Prostate gland (tissue), 2 donors: Measurements from ENCODE around the gene INPP4B. TPM values are rescaled to one million over a fixed set of nuclear protein-coding genes. Genes with fewer than 3 reads are reported as not detected.

Experiments
- DNase-seq: peaks from one replicate; pipeline ENCODE4 v3.0.0-alpha.2; 2019; ENCODE audit warnings: low spot score
- H3K27ac ChIP-seq, 2 donors: fragments of 200-600 bp; sonication (generic); 2 replicates each; pipeline ENCODE4 v1.5.1; 2017 to 2019
- H3K27me3 ChIP-seq: fragments of 200-600 bp; sonication (generic); replicated peaks from 2 replicates; pipeline ENCODE4 v1.5.1; 2019; ENCODE audit not compliant: insufficient read depth
- H3K36me3 ChIP-seq, 2 donors: fragments of 200-600 bp; sonication (generic); 1 replicate in 1 of 2; 2 replicates in 1 of 2; pipeline versions ENCODE4 v1.5.1 to v1.8.1; 2017 to 2019
- H3K4me1 ChIP-seq: fragments of 200-600 bp; sonication (generic); replicated peaks from 2 replicates; pipeline ENCODE4 v1.5.1; 2019
- H3K4me3 ChIP-seq, 2 donors: fragments of 200-600 bp; sonication (generic); 2 replicates each; pipeline ENCODE4 v1.5.1; 2017 to 2019
- H3K9me3 ChIP-seq: fragments of 200-600 bp; sonication (generic); 2 replicates; pipeline ENCODE4 v1.5.1; 2017
- POLR2A ChIP-seq: fragments of 450-650 bp; IDR thresholded peaks from one replicate; pipeline ENCODE4 v1.6.1; 2016; ENCODE audit warnings: antibody characterized with exemption, mild to moderate bottlenecking
- POLR2AphosphoS5 ChIP-seq: sonication (generic); formaldehyde crosslinking; IDR thresholded peaks from one replicate; pipeline ENCODE4 v1.6.1; 2017; ENCODE audit warnings: antibody characterized with exemption
- WGBS: methylation state at CpG from one replicate; pipeline ENCODE4 v1.1.5; 2018; 5-methylcytosine and 5-hydroxymethylcytosine counted together
- intact Hi-C: fragments of 100-400 bp; cut with DNase I; formaldehyde crosslinking; loops from one replicate; pipeline ENCODE4 v1.14.2; 2022
- total RNA-seq, 2 donors: library from RNA; depleted of rRNA; stranded (reverse); fragments of >200 nt; gene quantifications; one replicate each; pipeline ENCODE4 v1.1.0, GENCODE V29; 2016
- TF ChIP-seq, protein P1 (sequence below), 4 experiments: fragments of 200-600 bp in 2 of 4; fragments of 450-650 bp in 2 of 4; sonication (generic) in 2 of 4; IDR thresholded peaks; 1 replicate in 3 of 4; 2 replicates in 1 of 4; pipeline ENCODE4 v1.5.1; 2016 to 2019; ENCODE audit warnings: antibody characterized with exemption in 4 of 4, mild to moderate bottlenecking in 2 of 4, moderate library complexity in 2 of 4

INPP4B gene
- total RNA-seq, 2 donors from 2014 or later: 22.3 to 49.7 TPM

DNA sequence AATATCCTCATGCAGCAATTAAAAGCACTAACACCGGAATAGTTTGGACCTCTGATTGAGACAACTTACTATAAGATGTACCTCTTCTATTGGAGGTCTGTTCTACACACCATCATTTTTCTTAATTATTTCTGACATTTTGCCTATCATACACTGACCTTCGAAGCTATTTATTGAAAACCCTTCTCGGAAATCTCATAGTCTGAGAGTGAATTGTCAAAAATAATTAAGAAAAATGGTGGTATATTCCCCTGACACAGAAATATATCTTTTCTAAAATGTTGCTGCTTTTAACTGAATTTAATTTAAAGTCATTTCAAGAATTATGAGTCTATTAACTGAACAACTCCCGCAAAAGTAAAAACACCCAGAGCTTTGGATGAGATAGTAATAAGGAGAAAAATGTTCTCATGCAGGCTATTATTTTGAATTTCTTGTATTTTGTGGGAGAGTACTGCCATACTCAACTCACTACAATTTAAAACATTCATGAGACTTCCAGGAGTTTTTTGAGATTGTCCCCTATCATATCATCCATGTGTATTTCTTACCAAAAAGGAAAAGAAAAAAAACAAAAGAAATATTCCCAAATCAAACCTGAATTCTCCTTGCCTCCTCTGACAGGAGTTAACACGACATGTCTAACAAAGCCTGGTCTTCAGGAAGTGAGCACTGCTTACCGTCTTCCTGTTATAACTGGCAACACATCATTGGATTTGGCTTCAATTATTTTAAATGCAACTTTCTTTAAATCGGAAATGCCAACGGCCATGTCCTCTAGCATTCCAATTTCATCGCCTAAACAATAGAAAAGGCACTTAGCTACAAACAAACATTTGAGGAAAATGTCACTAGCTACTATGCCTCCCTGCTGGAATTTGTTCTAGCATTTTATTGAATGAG is 724.4 kb downstream of the INPP4B start:
- intact Hi-C loops: loop anchor here (10.0 kb wide), 3 partner anchors 233 to 963 kb away; no protein-coding TSS in a partner anchor
- no peak for DNase-seq
- Histone ChIP-seq H3K27ac (no peak overlapping the region), H3K4me1 (no peaks in the 10 kb centered on the region), H3K4me3 (no peak overlapping the region), H3K36me3 (no peaks in the 10 kb centered on the region), H3K27me3 (no peaks in the 10 kb centered on the region), H3K9me3 (no peaks in the 10 kb centered on the region)
- no peak for TF ChIP-seq POLR2AphosphoS5
- TF ChIP-seq, protein P1, sequence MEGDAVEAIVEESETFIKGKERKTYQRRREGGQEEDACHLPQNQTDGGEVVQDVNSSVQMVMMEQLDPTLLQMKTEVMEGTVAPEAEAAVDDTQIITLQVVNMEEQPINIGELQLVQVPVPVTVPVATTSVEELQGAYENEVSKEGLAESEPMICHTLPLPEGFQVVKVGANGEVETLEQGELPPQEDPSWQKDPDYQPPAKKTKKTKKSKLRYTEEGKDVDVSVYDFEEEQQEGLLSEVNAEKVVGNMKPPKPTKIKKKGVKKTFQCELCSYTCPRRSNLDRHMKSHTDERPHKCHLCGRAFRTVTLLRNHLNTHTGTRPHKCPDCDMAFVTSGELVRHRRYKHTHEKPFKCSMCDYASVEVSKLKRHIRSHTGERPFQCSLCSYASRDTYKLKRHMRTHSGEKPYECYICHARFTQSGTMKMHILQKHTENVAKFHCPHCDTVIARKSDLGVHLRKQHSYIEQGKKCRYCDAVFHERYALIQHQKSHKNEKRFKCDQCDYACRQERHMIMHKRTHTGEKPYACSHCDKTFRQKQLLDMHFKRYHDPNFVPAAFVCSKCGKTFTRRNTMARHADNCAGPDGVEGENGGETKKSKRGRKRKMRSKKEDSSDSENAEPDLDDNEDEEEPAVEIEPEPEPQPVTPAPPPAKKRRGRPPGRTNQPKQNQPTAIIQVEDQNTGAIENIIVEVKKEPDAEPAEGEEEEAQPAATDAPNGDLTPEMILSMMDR (IDR thresholded peaks at IDR 0.05): no peak
- TF ChIP-seq POLR2A: no peak
- 70% methylated on average over 9 of the region's 9 CpGs for WGBS

DNA sequence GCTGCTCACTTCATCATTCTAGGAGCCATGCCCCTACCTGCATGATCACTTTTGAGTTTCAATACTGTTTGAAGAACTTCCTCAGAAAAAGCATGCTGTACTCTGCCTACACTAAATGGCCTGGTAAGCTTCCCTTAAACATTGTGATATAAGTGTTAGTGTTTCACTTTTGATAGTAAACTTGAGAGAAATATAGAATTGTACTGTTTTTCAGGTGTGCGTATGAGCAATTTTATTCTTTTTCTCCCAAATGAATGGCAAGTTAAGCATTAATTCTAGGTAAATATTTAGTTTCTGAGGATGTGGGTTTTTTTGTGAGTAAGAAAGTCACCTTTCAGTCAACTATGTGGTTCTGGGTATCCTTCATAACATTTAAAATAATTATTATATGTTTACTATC is 725.2 kb downstream of the INPP4B start:
- WGBS: 100% methylated on average over 1 of the region's 1 CpG
- DNase-seq: no peak

DNA sequence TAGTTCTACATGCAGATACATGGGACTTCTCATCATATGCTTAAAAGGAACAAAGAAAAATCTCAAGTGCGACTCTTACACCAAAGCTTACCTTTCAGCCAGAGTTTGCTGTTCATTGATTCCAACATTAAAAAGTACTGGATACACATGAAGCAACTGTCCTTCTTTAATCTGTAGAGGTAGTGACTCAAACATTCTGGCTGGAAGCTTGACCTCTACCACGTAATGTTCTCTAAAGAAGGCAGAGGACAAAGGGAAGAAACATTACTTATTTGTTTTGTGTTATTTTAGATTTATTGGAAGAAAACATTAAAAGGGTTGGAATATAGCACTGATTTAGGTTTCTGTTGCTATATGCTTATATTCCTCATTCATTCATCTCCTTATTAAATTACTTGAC is 733.6 kb downstream of the INPP4B start:
- no peaks in the 10 kb centered on the region for H3K9me3 ChIP-seq
- no peaks in the 10 kb centered on the region for H3K36me3 ChIP-seq
- no peak for DNase-seq
- H3K4me3 ChIP-seq: no peak overlapping the region
- no peaks in the 10 kb centered on the region for H3K4me1 ChIP-seq
- no peak overlapping the region for H3K27ac ChIP-seq
- WGBS: 88% methylated on average over 2 of the region's 2 CpGs
- intact Hi-C loops: no loop called here
- no peak for TF ChIP-seq POLR2A
- TF ChIP-seq POLR2AphosphoS5: no peak
- TF ChIP-seq, protein P1 (IDR thresholded peaks at IDR 0.05): no peak
- H3K27me3 ChIP-seq: no peaks in the 10 kb centered on the region

More for the DNA sequence above, 725.2 kb downstream of the INPP4B start:
- intact Hi-C loops: loop anchor here (10.0 kb wide), 3 partner anchors 234 to 964 kb away; no protein-coding TSS in a partner anchor
- no peak overlapping the region for H3K4me3 ChIP-seq
- no peaks in the 10 kb centered on the region for H3K9me3 ChIP-seq
- TF ChIP-seq, protein P1 (IDR thresholded peaks at IDR 0.05): no peak
- TF ChIP-seq POLR2A (no peak), POLR2AphosphoS5 (no peak)
- H3K36me3 ChIP-seq: no peaks in the 10 kb centered on the region
- no peaks in the 10 kb centered on the region for H3K27me3 ChIP-seq
- H3K4me1 ChIP-seq: no peaks in the 10 kb centered on the region
- H3K27ac ChIP-seq: no peak overlapping the region

DNA sequence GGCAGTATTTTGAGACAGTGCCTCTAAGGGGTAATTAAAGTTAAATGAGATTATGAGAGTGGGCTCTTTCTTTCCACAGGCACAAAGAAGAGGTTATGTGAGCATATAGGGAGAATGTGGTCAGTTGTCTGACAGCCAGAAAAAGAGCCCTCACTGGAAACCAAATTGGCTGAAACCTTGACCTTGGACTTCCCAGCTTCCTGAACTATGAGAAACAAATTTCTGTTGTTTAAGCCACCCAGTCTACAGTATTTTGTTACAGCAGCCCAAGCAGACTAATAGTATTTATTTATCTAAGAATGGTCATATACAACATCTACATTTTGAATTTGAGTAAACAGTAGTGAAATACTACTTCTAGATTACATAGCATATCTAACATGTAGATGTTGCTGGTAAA is 736.0 kb downstream of the INPP4B start:
- no peak overlapping the region for H3K4me3 ChIP-seq
- H3K27me3 ChIP-seq: no peaks in the 10 kb centered on the region
- H3K4me1 ChIP-seq: no peaks in the 10 kb centered on the region
- H3K27ac ChIP-seq: no peak overlapping the region
- H3K9me3 ChIP-seq: no peaks in the 10 kb centered on the region
- intact Hi-C loops: no loop called here
- H3K36me3 ChIP-seq: no peaks in the 10 kb centered on the region
- no peak for TF ChIP-seq POLR2A
- TF ChIP-seq, protein P1 (IDR thresholded peaks at IDR 0.05): no peak
- TF ChIP-seq POLR2AphosphoS5: no peak
- DNase-seq: no peak

DNA sequence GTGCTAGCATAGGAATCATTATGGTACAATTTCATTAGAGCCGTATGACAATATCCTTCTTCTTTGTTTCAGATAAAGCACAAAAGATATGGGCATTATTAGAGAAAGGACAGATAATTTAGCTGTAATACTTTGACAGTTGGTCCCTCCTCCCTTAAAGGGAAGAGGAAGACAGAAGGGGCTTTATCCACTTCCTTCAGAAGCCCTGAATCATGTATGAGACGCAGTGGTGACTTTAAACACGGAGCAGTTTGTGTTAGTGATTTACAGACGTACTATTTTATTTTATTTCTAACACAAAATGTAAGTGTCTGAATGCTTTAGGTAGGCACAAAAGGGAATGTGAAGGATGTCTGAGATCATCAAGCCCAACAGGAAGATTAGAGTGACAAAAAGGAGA is 742.1 kb downstream of the INPP4B start:
- Histone ChIP-seq H3K4me1 (no peaks in the 10 kb centered on the region), H3K27me3 (no peaks in the 10 kb centered on the region), H3K4me3 (no peak overlapping the region), H3K27ac (no peak overlapping the region), H3K9me3 (no peaks in the 10 kb centered on the region), H3K36me3 (no peaks in the 10 kb centered on the region)
- intact Hi-C loops: no loop called here
- WGBS: 69% methylated on average over 4 of the region's 4 CpGs
- TF ChIP-seq POLR2A (no peak), POLR2AphosphoS5 (no peak)
- TF ChIP-seq, protein P1 (IDR thresholded peaks at IDR 0.05): no peak
- no peak for DNase-seq
